SK-N-SH (cell line): ENCODE results near the gene MRPS17. TPM values are rescaled to one million over a fixed set of nuclear protein-coding genes. Genes with fewer than 3 reads are reported as not detected.
A peak's percentile ranks its signal among the peaks of the same experiment; 100 is the strongest.

Source experiments
- CTCF ChIA-PET: fragments of 300-600, 350-600 bp; formaldehyde crosslinking; extraction: SDS; loops from one replicate; lab custom pipeline; 2021; lab: Yijun Ruan, JAX
- POLR2A ChIA-PET: fragments of 350-600 bp; sonication (Branson Sonifier 250); formaldehyde crosslinking; extraction: SDS; loops from one replicate; lab custom pipeline; 2020; ENCODE audit warnings: antibody characterized with exemption, inconsistent platforms; lab: Yijun Ruan, JAX
- DNase-seq: peaks from one replicate; pipeline ENCODE4 v3.0.0; 2012
- H2AFZ ChIP-seq: fragments of 200-600 bp; sonication (generic); 2 replicates; pipeline ENCODE4 v1.8.1; 2016; ENCODE audit warnings: antibody characterized with exemption, mild to moderate bottlenecking, low read depth
- H3F3A ChIP-seq: fragments of 200-600 bp; sonication (generic); replicated peaks from 2 replicates; pipeline ENCODE3; 2016; ENCODE audit warnings: antibody characterized with exemption, mild to moderate bottlenecking; ENCODE audit not compliant: insufficient read depth
- H3K27ac ChIP-seq, 2 experiments: fragments of 200-500 bp in 1 of 2; fragments of 200-600 bp in 1 of 2; sonication (Bioruptor generic) in 1 of 2; sonication (generic), shearing (Covaris generic) in 1 of 2; 2 replicates each; pipeline versions ENCODE4 v1.5.1 to v1.6.1; 2014 to 2016; ENCODE audit warnings: low read depth in 2 of 2, inconsistent platforms in 1 of 2, low read length in 1 of 2, mild to moderate bottlenecking in 1 of 2, mixed read lengths in 1 of 2
- H3K27me3 ChIP-seq: fragments of 200-600 bp; sonication (generic), shearing (Covaris generic); 2 replicates; pipeline ENCODE4 v1.6.1; 2016; ENCODE audit warnings: mixed run types; ENCODE audit not compliant: insufficient read depth
- H3K36me3 ChIP-seq, 2 experiments: fragments of 200-500 bp in 1 of 2; fragments of 200-600 bp in 1 of 2; sonication (Bioruptor generic) in 1 of 2; sonication (generic) in 1 of 2; replicated peaks in 1 of 2; 2 replicates each; pipeline versions ENCODE3 to v1.5.1; 2014 to 2016; ENCODE audit warnings: low read length in 1 of 2, mild to moderate bottlenecking in 1 of 2; ENCODE audit not compliant: insufficient read depth in 2 of 2, control insufficient read depth in 1 of 2
- H3K4me1 ChIP-seq, 2 experiments: fragments of 200-500 bp in 1 of 2; fragments of 200-600 bp in 1 of 2; sonication (Bioruptor generic) in 1 of 2; sonication (generic), shearing (Covaris generic) in 1 of 2; 2 replicates each; pipeline versions ENCODE4 v1.5.1 to v1.6.1; 2014 to 2016; ENCODE audit warnings: low read depth in 1 of 2, low read length in 1 of 2, mixed run types in 1 of 2; ENCODE audit not compliant: insufficient read depth in 2 of 2, control insufficient read depth in 1 of 2
- H3K4me2 ChIP-seq: fragments of 200-600 bp; sonication (generic), shearing (Covaris generic); 2 replicates; pipeline ENCODE4 v1.6.1; 2017; ENCODE audit warnings: mixed run types
- H3K4me3 ChIP-seq, 2 experiments: fragments of 200-500 bp in 1 of 2; fragments of 200-600 bp in 1 of 2; sonication (Bioruptor generic) in 1 of 2; sonication (generic), shearing (Covaris generic) in 1 of 2; 2 replicates each; pipeline versions ENCODE4 v1.5.1 to v1.8.1; 2014 to 2016; ENCODE audit warnings: low read depth in 2 of 2, inconsistent platforms in 1 of 2, low read length in 1 of 2, mild to moderate bottlenecking in 1 of 2, mixed read lengths in 1 of 2, moderate library complexity in 1 of 2
- H3K79me2 ChIP-seq: fragments of 200-600 bp; sonication (generic); 2 replicates; pipeline ENCODE4 v1.8.1; 2017; ENCODE audit warnings: mild to moderate bottlenecking; ENCODE audit not compliant: insufficient read depth
- H3K9ac ChIP-seq: fragments of 200-600 bp; sonication (generic); 2 replicates; pipeline ENCODE4 v1.6.1; 2017; ENCODE audit warnings: mixed run types
- H3K9me2 ChIP-seq: fragments of 200-600 bp; sonication (generic); 2 replicates; pipeline ENCODE4 v1.6.1; 2017; ENCODE audit warnings: mixed run types
- H3K9me3 ChIP-seq: fragments of 200-600 bp; sonication (generic); 2 replicates; pipeline ENCODE4 v1.6.1; 2017; ENCODE audit warnings: mixed run types, mild to moderate bottlenecking, moderate library complexity
- H4K20me1 ChIP-seq: fragments of 200-600 bp; sonication (generic); 2 replicates; pipeline ENCODE4 v1.6.1; 2017; ENCODE audit warnings: mild to moderate bottlenecking, mixed run types; ENCODE audit not compliant: insufficient read depth
- CHD2 ChIP-seq: fragments of 150-350 bp; IDR thresholded peaks from 2 replicates; pipeline ENCODE4 v1.6.1; 2018; ENCODE audit warnings: low read length; ENCODE audit not compliant: partially characterized antibody
- ELF1 ChIP-seq: IDR thresholded peaks from 2 replicates; pipeline ENCODE4 v1.4.0; 2012
- EP300 ChIP-seq, 2 experiments: IDR thresholded peaks; 2 replicates each; pipeline versions ENCODE4 v1.4.0 to v1.6.1; 2012; ENCODE audit warnings: borderline replicate concordance in 1 of 2, low read depth in 1 of 2, low read length in 1 of 2
- EZH2phosphoT487 ChIP-seq: fragments of 200-600 bp; sonication (generic); IDR thresholded peaks from 2 replicates; pipeline ENCODE4 v1.6.1; 2017; ENCODE audit warnings: low read depth, mixed run types, mild to moderate bottlenecking, antibody characterized with exemption, moderate library complexity, borderline replicate concordance
- FOSL2 ChIP-seq: IDR thresholded peaks from 2 replicates; pipeline ENCODE4 v1.4.0; 2012; ENCODE audit warnings: low read depth, mild to moderate bottlenecking, moderate library complexity, borderline replicate concordance
- FOXJ3 ChIP-seq: sonication (generic); formaldehyde crosslinking; IDR thresholded peaks from 2 replicates; pipeline ENCODE4 v1.5.1; 2020; ENCODE audit warnings: mild to moderate bottlenecking, missing genetic modification reagents
- FOXM1 ChIP-seq: IDR thresholded peaks from 2 replicates; pipeline ENCODE4 v1.4.0; 2012; ENCODE audit warnings: low read depth, mild to moderate bottlenecking
- GABPA ChIP-seq: IDR thresholded peaks from 2 replicates; pipeline ENCODE4 v1.4.0; 2012; ENCODE audit warnings: low read depth, mild to moderate bottlenecking
- MEF2A ChIP-seq: IDR thresholded peaks from 2 replicates; pipeline ENCODE4 v1.4.0; 2012; ENCODE audit warnings: low read depth, borderline replicate concordance
- NFIC ChIP-seq: IDR thresholded peaks from 2 replicates; pipeline ENCODE4 v1.4.0; 2012; ENCODE audit warnings: borderline replicate concordance
- NRF1 ChIP-seq: IDR thresholded peaks from 2 replicates; pipeline ENCODE4 v1.6.1; 2012; ENCODE audit warnings: low read depth, mild to moderate bottlenecking, low read length
- POLR2AphosphoS5 ChIP-seq: IDR thresholded peaks from 2 replicates; pipeline ENCODE4 v1.6.1; 2012; ENCODE audit warnings: low read depth, low read length
- RCOR1 ChIP-seq: fragments of 150-350 bp; IDR thresholded peaks from 2 replicates; pipeline ENCODE4 v1.6.1; 2017; ENCODE audit warnings: antibody characterized with exemption, low read length
- RFX5 ChIP-seq: IDR thresholded peaks from 2 replicates; pipeline ENCODE4 v1.6.1; 2012; ENCODE audit warnings: mild to moderate bottlenecking, improper control_type of control experiment, low read length
- SIN3A ChIP-seq: IDR thresholded peaks from 2 replicates; pipeline ENCODE4 v1.6.1; 2012; ENCODE audit warnings: low read depth, mild to moderate bottlenecking, low read length, moderate library complexity, borderline replicate concordance
- SMC3 ChIP-seq: IDR thresholded peaks from 2 replicates; pipeline ENCODE4 v1.6.1; 2012; ENCODE audit warnings: low read depth, low read length, improper control_type of control experiment
- TAF1 ChIP-seq: IDR thresholded peaks from 2 replicates; pipeline ENCODE4 v1.6.1; 2012; ENCODE audit warnings: low read depth, mild to moderate bottlenecking, low read length, moderate library complexity, borderline replicate concordance
- TEAD4 ChIP-seq: IDR thresholded peaks from 2 replicates; pipeline ENCODE4 v1.4.0; 2012; ENCODE audit warnings: mild to moderate bottlenecking, borderline replicate concordance; ENCODE audit not compliant: insufficient read depth
- USF1 ChIP-seq: IDR thresholded peaks from 2 replicates; pipeline ENCODE4 v1.4.0; 2012; ENCODE audit warnings: low read depth, borderline replicate concordance
- YY1 ChIP-seq: IDR thresholded peaks from 2 replicates; pipeline ENCODE4 v1.4.0; 2012; ENCODE audit warnings: low read depth, mild to moderate bottlenecking
- ZBTB33 ChIP-seq: IDR thresholded peaks from 2 replicates; pipeline ENCODE4 v1.4.0; 2012; ENCODE audit warnings: low read depth, borderline replicate concordance
- WGBS: methylation state at CpG from one replicate; pipeline ENCODE4 v1.1.6; 2017; ENCODE audit warnings: low lambda C conversion rate; 5-methylcytosine and 5-hydroxymethylcytosine counted together
- polyA plus RNA-seq, 3 experiments: library from polyadenylated mRNA; depleted of rRNA; stranded (reverse); fragments of >200 nt; gene quantifications; 2 replicates each; pipeline ENCODE4 v1.2.3, GENCODE V29; 2012
- TF ChIP-seq, protein P1 (sequence below): fragments of 150-350 bp; IDR thresholded peaks from 2 replicates; pipeline ENCODE4 v1.6.1; 2016; ENCODE audit warnings: mild to moderate bottlenecking, low read depth, low read length
- TF ChIP-seq, protein P2 (sequence below): IDR thresholded peaks from 2 replicates; pipeline ENCODE4 v1.6.1; 2012; ENCODE audit warnings: mild to moderate bottlenecking, low read depth, low read length, moderate library complexity
- TF ChIP-seq, protein P3 (sequence below): IDR thresholded peaks from 2 replicates; pipeline ENCODE4 v1.4.0; 2012; ENCODE audit warnings: low read depth

Gene MRPS17
- polyA plus RNA-seq, 1 of the 3 experiments (the other 2 are of a cell fraction), result 17.4 TPM

GRCh38 chr7:55965805-55966421 lies 14.2 kb downstream of the MRPS17 start:
- Histone ChIP-seq H3K27me3 (no peaks in the 10 kb centered on the region), H4K20me1 (peaks cover 20% of the 10 kb centered on the region), H3K36me3 (peaks cover 0 to 20% of the 10 kb centered on the region in 2 experiments), H3K27ac (peak overlapping the region; percentile 11 to 83; a peak in 3 of 4 replicates), H2AFZ (no peak overlapping the region), H3K9me3 (no peaks in the 10 kb centered on the region), H3F3A (peaks cover 30% of the 10 kb centered on the region), H3K9me2 (no peaks in the 10 kb centered on the region), H3K4me1 (peaks cover 6% of the 10 kb centered on the region in 2 experiments; a peak in 2 of 4 replicates), H3K4me3 (peak overlapping the region; percentile 62 to 91; a peak in 3 of 4 replicates), H3K4me2 (peak overlapping the region; percentile 93), H3K9ac (peak overlapping the region; percentile 95; the same call in 1 of the 2 replicates), H3K79me2 (peaks cover 63% of the 10 kb centered on the region)
- ChIA-PET CTCF (interaction anchor here (0.9 to 4.0 kb wide), 6 partner anchors 11 to 1192 kb away, joined by 3 to 50 read pairs (median 15); no protein-coding TSS in a partner anchor), POLR2A (interaction anchor here (0.7 kb wide), 1 partner anchor 68 kb away, joined by 3 read pairs; no protein-coding TSS in a partner anchor)
- WGBS, result 52% methylated on average over 13 of the region's 13 CpGs
- no peak for DNase-seq
- peak; percentile 79 for TF ChIP-seq FOSL2
- no peak for TF ChIP-seq FOXJ3 (CRISPR knock-in tag)
- TF ChIP-seq, protein P1, sequence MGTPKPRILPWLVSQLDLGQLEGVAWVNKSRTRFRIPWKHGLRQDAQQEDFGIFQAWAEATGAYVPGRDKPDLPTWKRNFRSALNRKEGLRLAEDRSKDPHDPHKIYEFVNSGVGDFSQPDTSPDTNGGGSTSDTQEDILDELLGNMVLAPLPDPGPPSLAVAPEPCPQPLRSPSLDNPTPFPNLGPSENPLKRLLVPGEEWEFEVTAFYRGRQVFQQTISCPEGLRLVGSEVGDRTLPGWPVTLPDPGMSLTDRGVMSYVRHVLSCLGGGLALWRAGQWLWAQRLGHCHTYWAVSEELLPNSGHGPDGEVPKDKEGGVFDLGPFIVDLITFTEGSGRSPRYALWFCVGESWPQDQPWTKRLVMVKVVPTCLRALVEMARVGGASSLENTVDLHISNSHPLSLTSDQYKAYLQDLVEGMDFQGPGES, result no peak
- no peak for TF ChIP-seq CHD2
- TF ChIP-seq ZBTB33, result no peak
- TF ChIP-seq POLR2AphosphoS5, result peak; percentile 60
- TF ChIP-seq NFIC, result peak; percentile 34; the same call in 1 of the 2 replicates
- peak in 1 of 2 experiments; percentile 38; a peak in 1 of 4 replicates for TF ChIP-seq EP300 (IDR thresholded peaks at IDR 0.05; ENCODE audit: borderline replicate concordance in 1 of 2, low read depth in 1 of 2, low read length in 1 of 2)
- TF ChIP-seq, protein P2, sequence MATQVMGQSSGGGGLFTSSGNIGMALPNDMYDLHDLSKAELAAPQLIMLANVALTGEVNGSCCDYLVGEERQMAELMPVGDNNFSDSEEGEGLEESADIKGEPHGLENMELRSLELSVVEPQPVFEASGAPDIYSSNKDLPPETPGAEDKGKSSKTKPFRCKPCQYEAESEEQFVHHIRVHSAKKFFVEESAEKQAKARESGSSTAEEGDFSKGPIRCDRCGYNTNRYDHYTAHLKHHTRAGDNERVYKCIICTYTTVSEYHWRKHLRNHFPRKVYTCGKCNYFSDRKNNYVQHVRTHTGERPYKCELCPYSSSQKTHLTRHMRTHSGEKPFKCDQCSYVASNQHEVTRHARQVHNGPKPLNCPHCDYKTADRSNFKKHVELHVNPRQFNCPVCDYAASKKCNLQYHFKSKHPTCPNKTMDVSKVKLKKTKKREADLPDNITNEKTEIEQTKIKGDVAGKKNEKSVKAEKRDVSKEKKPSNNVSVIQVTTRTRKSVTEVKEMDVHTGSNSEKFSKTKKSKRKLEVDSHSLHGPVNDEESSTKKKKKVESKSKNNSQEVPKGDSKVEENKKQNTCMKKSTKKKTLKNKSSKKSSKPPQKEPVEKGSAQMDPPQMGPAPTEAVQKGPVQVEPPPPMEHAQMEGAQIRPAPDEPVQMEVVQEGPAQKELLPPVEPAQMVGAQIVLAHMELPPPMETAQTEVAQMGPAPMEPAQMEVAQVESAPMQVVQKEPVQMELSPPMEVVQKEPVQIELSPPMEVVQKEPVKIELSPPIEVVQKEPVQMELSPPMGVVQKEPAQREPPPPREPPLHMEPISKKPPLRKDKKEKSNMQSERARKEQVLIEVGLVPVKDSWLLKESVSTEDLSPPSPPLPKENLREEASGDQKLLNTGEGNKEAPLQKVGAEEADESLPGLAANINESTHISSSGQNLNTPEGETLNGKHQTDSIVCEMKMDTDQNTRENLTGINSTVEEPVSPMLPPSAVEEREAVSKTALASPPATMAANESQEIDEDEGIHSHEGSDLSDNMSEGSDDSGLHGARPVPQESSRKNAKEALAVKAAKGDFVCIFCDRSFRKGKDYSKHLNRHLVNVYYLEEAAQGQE, result no peak
- no peak for TF ChIP-seq RCOR1
- TF ChIP-seq, protein P3, sequence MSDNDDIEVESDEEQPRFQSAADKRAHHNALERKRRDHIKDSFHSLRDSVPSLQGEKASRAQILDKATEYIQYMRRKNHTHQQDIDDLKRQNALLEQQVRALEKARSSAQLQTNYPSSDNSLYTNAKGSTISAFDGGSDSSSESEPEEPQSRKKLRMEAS, result peak; percentile 64; the same call in 1 of the 2 replicates
- no peak for TF ChIP-seq TEAD4
- TF ChIP-seq TAF1, result no peak
- TF ChIP-seq GABPA, result no peak
- no peak for TF ChIP-seq USF1
- no peak for TF ChIP-seq MEF2A
- no peak for TF ChIP-seq ELF1
- TF ChIP-seq FOXM1, result no peak
- TF ChIP-seq SIN3A, result 0 out of 2 replicates have a peak, but pooled peaks have one; percentile 54
- no peak for TF ChIP-seq NRF1
- TF ChIP-seq YY1, result no peak
- no peak for TF ChIP-seq RFX5
- TF ChIP-seq EZH2phosphoT487, result no peak
- TF ChIP-seq SMC3, result no peak
